Liver (tissue), 9 donors: ENCODE results near the gene IGLON5. TPM values are rescaled to one million over a fixed set of nuclear protein-coding genes. Genes with fewer than 3 reads are reported as not detected.
A peak's percentile ranks its signal among the peaks of the same experiment; 100 is the strongest.

Experiments used
- DNase-seq: peaks from one replicate; pipeline ENCODE4 v3.0.0-alpha.2; 2017; ENCODE audit warnings: low spot score
- H3K27ac ChIP-seq, 2 donors: one replicate each; pipeline ENCODE4 v1.7.0; 2013; ENCODE audit warnings: inconsistent platforms in 2 of 2, low read length in 2 of 2, control low read depth in 1 of 2, low read depth in 1 of 2, mild to moderate bottlenecking in 1 of 2
- H3K27me3 ChIP-seq, 4 donors: one replicate each; pipeline versions ENCODE4 v1.6.1 to v1.7.0; 2013; ENCODE audit warnings: low read length in 3 of 4, inconsistent platforms in 1 of 4, mild to moderate bottlenecking in 1 of 4, moderate library complexity in 1 of 4; ENCODE audit not compliant: control insufficient read depth in 4 of 4, insufficient read depth in 4 of 4
- H3K36me3 ChIP-seq, 4 donors: one replicate each; pipeline versions ENCODE4 v1.6.1 to v1.7.0; 2013; ENCODE audit warnings: low read length in 3 of 4, mild to moderate bottlenecking in 3 of 4, low read depth in 1 of 4, moderate library complexity in 1 of 4; ENCODE audit not compliant: control insufficient read depth in 4 of 4, insufficient read depth in 3 of 4
- H3K4me1 ChIP-seq, 4 donors: one replicate each; pipeline versions ENCODE4 v1.6.1 to v1.7.0; 2013; ENCODE audit warnings: low read length in 3 of 4, mild to moderate bottlenecking in 3 of 4, moderate library complexity in 1 of 4; ENCODE audit not compliant: control insufficient read depth in 4 of 4, insufficient read depth in 4 of 4
- H3K4me3 ChIP-seq, 3 donors: one replicate each; pipeline versions ENCODE4 v1.6.1 to v1.7.0; 2013; ENCODE audit warnings: low read length in 3 of 3, control low read depth in 1 of 3, low read depth in 1 of 3, mild to moderate bottlenecking in 1 of 3
- H3K9ac ChIP-seq, 2 donors: one replicate each; pipeline ENCODE4 v1.7.0; 2013; ENCODE audit warnings: low read length in 2 of 2, mild to moderate bottlenecking in 2 of 2, moderate library complexity in 2 of 2, control low read depth in 1 of 2, low read depth in 1 of 2
- H3K9me3 ChIP-seq, 4 donors: one replicate each; pipeline versions ENCODE4 v1.6.1 to v1.7.0; 2013; ENCODE audit warnings: low read length in 3 of 4; ENCODE audit not compliant: control insufficient read depth in 4 of 4
- FOXA2 ChIP-seq: IDR thresholded peaks from 2 replicates; pipeline ENCODE4 v1.6.1; 2016; ENCODE audit warnings: antibody characterized with exemption
- GABPA ChIP-seq, 2 donors: IDR thresholded peaks in 1 of 2; conservative IDR thresholded peaks in 1 of 2; 2 replicates each; pipeline ENCODE4 v1.6.1; 2016; ENCODE audit warnings: antibody characterized with exemption in 2 of 2, mild to moderate bottlenecking in 1 of 2, moderate library complexity in 1 of 2
- HNF4A ChIP-seq, 2 donors: conservative IDR thresholded peaks; 2 replicates each; pipeline ENCODE4 v1.6.1; 2016; ENCODE audit warnings: antibody characterized with exemption in 2 of 2, mild to moderate bottlenecking in 2 of 2
- HNF4G ChIP-seq: IDR thresholded peaks from 2 replicates; pipeline ENCODE4 v1.6.1; 2016; ENCODE audit warnings: antibody characterized with exemption
- JUND ChIP-seq, 2 donors: IDR thresholded peaks; 2 replicates each; pipeline ENCODE4 v1.6.1; 2016; ENCODE audit warnings: antibody characterized with exemption in 2 of 2
- NR2F2 ChIP-seq: IDR thresholded peaks from 2 replicates; pipeline ENCODE4 v1.6.1; 2016; ENCODE audit warnings: antibody characterized with exemption
- RAD21 ChIP-seq, 2 donors: IDR thresholded peaks; 2 replicates each; pipeline ENCODE4 v1.6.1; 2016; ENCODE audit warnings: antibody characterized with exemption in 2 of 2, mild to moderate bottlenecking in 2 of 2
- RXRA ChIP-seq, 2 donors: IDR thresholded peaks; 2 replicates each; pipeline ENCODE4 v1.6.1; 2017 to 2018; ENCODE audit warnings: antibody characterized with exemption in 2 of 2, mild to moderate bottlenecking in 1 of 2
- SP1 ChIP-seq: IDR thresholded peaks from 2 replicates; pipeline ENCODE4 v1.6.1; 2018; ENCODE audit warnings: antibody characterized with exemption, mild to moderate bottlenecking
- TAF1 ChIP-seq: conservative IDR thresholded peaks from 2 replicates; pipeline ENCODE4 v1.6.1; 2016; ENCODE audit warnings: antibody characterized with exemption, mild to moderate bottlenecking
- YY1 ChIP-seq: IDR thresholded peaks from 2 replicates; pipeline ENCODE4 v1.6.1; 2016; ENCODE audit warnings: antibody characterized with exemption, mild to moderate bottlenecking
- WGBS: extraction: QIAGEN DNeasy Blood & Tissue Kit; methylation state at CpG from one replicate; pipeline ENCODE4 v1.1.7; 2013; 5-methylcytosine and 5-hydroxymethylcytosine counted together
- polyA plus RNA-seq, 2 donors: library from polyadenylated mRNA; stranded (reverse) in 1 of 2; unstranded in 1 of 2; fragments of 200-250 nt in 1 of 2; fragments of >200 nt in 1 of 2; fragmentation: Nextera tagmentation in 1 of 2; extraction: Ambion mirVana in 1 of 2; gene quantifications; one replicate each; pipeline versions ENCODE4 v1.2.1 to v1.2.3, GENCODE V29; 2013 to 2015
- total RNA-seq, 2 donors: library from RNA; depleted of rRNA; stranded (reverse); fragments of >200 nt; gene quantifications; one replicate each; pipeline ENCODE4 v1.2.3, GENCODE V29; 2014
- TF ChIP-seq, protein P1 (sequence below): IDR thresholded peaks from 2 replicates; pipeline ENCODE4 v1.6.1; 2016; ENCODE audit warnings: antibody characterized with exemption
- TF ChIP-seq, protein P2 (sequence below): IDR thresholded peaks from 2 replicates; pipeline ENCODE4 v1.6.1; 2016; ENCODE audit warnings: antibody characterized with exemption
- TF ChIP-seq, protein P3 (sequence below): fragments of 150-350 bp; IDR thresholded peaks from 2 replicates; pipeline ENCODE4 v1.5.1; 2017; ENCODE audit warnings: improper control_type of control experiment, low read depth, low read length; ENCODE audit not compliant: missing input control
- TF ChIP-seq, protein P4 (sequence below): IDR thresholded peaks from 2 replicates; pipeline ENCODE4 v1.6.1; 2016; ENCODE audit warnings: antibody characterized with exemption, mild to moderate bottlenecking
- donor health status: healthy.
- donor health status: healthy.
- donor health status: healthy.
- donor health status: healthy.
- donor health status: healthy.

The IGLON5 gene
- total and polyA plus RNA-seq, 4 donors, result 0.25 to 0.46 (median 0.25) TPM; not detected in 1

DNA sequence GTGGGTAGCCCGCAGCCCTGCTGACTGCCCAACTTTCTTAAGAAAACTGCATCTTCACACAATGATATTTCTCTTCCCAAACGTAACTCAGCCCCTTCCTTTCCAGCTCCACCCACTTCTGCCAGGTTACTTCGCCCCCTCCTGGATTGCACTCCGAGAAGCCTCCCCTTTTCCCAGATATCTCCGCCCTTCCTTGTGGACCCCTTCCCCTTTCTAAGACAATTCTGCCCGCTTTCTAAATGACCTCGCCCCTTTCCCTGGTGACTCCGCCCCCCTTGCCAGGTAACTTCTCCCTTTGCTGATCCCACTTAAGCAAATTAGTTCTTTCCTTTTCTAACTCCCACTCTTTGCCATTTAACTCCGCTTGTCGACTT, 27.9 kb downstream of the IGLON5 start:
- 2% methylated on average over 10 of the region's 10 CpGs for WGBS
- Histone ChIP-seq H3K36me3 (no peaks in the 10 kb centered on the region), H3K4me3 (peak overlapping the region; percentile 60 to 78 (median 66)), H3K9ac (no peak overlapping the region), H3K27me3 (no peaks in the 10 kb centered on the region), H3K9me3 (no peaks in the 10 kb centered on the region), H3K4me1 (peaks cover 7 to 17% (median 13%) of the 10 kb centered on the region in 4 donors), H3K27ac (peak overlapping the region; percentile 3 to 52)
- TF ChIP-seq FOXA2, result no peak
- no peak for DNase-seq

DNA sequence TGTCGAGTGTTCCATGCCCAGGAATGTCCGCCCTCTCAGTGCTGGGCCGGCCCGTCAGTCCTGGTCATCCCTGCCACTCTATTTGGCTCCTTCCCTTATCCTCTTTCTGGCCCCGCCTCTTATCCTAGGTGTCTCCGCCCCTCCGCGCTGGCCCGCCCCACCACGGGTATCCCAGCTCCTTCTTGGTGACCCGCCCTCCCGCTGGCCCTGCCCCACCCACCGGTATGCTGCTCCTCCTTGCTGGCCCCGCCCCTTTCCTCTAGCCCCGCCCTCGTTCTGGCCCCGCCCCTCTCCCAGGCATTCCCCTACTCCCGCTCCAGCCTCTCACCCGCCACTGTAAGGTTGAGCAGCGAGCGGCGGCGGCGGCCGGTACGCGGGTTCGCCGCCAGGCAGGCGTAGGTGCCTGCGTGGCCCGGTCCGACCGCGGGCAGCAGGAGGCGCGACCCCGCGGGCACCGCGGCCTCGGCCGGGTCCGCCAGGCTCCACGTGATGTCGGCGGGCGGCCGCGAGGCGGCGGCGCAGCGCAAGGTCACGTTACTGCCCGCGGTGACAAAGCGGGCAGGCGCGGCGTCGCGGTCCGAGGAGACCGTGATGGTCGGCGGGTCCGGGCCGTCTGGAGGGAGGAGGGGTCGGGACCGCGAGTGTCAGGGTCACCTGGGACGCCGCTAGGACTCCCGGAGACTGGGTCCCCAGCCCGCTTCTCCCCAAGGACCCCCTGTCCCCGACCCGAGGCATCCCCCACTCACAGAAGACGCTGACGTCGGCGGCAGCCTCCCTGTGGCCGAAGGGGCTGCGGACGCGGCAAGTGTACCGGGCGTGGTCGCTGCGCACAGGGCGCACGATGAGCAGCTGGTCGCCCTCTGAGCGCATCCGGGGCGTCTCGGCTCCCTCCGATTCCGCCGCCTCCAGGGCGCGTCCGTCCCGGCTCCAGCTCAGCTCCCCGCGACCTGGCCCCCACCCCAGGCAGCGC, 28.5 kb downstream of the IGLON5 start:
- peaks cover 0 to 3% (median 0%) of the 10 kb centered on the region in 4 donors for H3K36me3 ChIP-seq
- no peak for TF ChIP-seq JUND (IDR thresholded peaks at IDR 0.05)
- peak in 1 of 2 donors; percentile 10 for TF ChIP-seq HNF4A (conservative IDR thresholded peaks at IDR 0.05)
- no peak for TF ChIP-seq TAF1
- TF ChIP-seq, protein P1, sequence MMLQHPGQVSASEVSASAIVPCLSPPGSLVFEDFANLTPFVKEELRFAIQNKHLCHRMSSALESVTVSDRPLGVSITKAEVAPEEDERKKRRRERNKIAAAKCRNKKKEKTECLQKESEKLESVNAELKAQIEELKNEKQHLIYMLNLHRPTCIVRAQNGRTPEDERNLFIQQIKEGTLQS, result no peak
- TF ChIP-seq RAD21 (IDR thresholded peaks at IDR 0.05), result peak in 1 of 2 donors; percentile 10
- TF ChIP-seq, protein P2, sequence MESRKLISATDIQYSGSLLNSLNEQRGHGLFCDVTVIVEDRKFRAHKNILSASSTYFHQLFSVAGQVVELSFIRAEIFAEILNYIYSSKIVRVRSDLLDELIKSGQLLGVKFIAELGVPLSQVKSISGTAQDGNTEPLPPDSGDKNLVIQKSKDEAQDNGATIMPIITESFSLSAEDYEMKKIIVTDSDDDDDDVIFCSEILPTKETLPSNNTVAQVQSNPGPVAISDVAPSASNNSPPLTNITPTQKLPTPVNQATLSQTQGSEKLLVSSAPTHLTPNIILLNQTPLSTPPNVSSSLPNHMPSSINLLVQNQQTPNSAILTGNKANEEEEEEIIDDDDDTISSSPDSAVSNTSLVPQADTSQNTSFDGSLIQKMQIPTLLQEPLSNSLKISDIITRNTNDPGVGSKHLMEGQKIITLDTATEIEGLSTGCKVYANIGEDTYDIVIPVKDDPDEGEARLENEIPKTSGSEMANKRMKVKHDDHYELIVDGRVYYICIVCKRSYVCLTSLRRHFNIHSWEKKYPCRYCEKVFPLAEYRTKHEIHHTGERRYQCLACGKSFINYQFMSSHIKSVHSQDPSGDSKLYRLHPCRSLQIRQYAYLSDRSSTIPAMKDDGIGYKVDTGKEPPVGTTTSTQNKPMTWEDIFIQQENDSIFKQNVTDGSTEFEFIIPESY, result no peak
- TF ChIP-seq, protein P3, sequence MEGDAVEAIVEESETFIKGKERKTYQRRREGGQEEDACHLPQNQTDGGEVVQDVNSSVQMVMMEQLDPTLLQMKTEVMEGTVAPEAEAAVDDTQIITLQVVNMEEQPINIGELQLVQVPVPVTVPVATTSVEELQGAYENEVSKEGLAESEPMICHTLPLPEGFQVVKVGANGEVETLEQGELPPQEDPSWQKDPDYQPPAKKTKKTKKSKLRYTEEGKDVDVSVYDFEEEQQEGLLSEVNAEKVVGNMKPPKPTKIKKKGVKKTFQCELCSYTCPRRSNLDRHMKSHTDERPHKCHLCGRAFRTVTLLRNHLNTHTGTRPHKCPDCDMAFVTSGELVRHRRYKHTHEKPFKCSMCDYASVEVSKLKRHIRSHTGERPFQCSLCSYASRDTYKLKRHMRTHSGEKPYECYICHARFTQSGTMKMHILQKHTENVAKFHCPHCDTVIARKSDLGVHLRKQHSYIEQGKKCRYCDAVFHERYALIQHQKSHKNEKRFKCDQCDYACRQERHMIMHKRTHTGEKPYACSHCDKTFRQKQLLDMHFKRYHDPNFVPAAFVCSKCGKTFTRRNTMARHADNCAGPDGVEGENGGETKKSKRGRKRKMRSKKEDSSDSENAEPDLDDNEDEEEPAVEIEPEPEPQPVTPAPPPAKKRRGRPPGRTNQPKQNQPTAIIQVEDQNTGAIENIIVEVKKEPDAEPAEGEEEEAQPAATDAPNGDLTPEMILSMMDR, result peak; percentile 31
- TF ChIP-seq YY1, result peak; percentile 55
- TF ChIP-seq FOXA2, result no peak
- peak; percentile 69 for TF ChIP-seq SP1
- peak in 1 of 2 donors; percentile 26 for TF ChIP-seq RXRA (IDR thresholded peaks at IDR 0.05)
- TF ChIP-seq, protein P4, sequence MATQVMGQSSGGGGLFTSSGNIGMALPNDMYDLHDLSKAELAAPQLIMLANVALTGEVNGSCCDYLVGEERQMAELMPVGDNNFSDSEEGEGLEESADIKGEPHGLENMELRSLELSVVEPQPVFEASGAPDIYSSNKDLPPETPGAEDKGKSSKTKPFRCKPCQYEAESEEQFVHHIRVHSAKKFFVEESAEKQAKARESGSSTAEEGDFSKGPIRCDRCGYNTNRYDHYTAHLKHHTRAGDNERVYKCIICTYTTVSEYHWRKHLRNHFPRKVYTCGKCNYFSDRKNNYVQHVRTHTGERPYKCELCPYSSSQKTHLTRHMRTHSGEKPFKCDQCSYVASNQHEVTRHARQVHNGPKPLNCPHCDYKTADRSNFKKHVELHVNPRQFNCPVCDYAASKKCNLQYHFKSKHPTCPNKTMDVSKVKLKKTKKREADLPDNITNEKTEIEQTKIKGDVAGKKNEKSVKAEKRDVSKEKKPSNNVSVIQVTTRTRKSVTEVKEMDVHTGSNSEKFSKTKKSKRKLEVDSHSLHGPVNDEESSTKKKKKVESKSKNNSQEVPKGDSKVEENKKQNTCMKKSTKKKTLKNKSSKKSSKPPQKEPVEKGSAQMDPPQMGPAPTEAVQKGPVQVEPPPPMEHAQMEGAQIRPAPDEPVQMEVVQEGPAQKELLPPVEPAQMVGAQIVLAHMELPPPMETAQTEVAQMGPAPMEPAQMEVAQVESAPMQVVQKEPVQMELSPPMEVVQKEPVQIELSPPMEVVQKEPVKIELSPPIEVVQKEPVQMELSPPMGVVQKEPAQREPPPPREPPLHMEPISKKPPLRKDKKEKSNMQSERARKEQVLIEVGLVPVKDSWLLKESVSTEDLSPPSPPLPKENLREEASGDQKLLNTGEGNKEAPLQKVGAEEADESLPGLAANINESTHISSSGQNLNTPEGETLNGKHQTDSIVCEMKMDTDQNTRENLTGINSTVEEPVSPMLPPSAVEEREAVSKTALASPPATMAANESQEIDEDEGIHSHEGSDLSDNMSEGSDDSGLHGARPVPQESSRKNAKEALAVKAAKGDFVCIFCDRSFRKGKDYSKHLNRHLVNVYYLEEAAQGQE, result peak; percentile 65
- TF ChIP-seq GABPA (IDR thresholded peaks at IDR 0.05 in 1 of 2, conservative IDR thresholded peaks at IDR 0.05 in 1 of 2), result no peak
- no peak for TF ChIP-seq HNF4G
- no peak for TF ChIP-seq NR2F2
- H3K9me3 ChIP-seq, result no peaks in the 10 kb centered on the region
- H3K4me1 ChIP-seq, result peaks cover 7 to 17% (median 13%) of the 10 kb centered on the region in 4 donors
- no peak overlapping the region for H3K9ac ChIP-seq
- H3K27ac ChIP-seq, result peak overlapping the region; percentile 20 to 52
- DNase-seq, result peak; percentile 100
- H3K27me3 ChIP-seq, result no peaks in the 10 kb centered on the region
- WGBS, result 4% methylated on average over 107 of the region's 107 CpGs
- H3K4me3 ChIP-seq, result peak overlapping the region in 2 of 3 donors; percentile 66 to 78
